CD4-positive, alpha-beta T cell treated with Interleukin-6 for 4 hours (primary cell): Measurements from ENCODE around the gene CDH4.

ENCODE experiments used
- DNase-seq: peaks from one replicate; pipeline ENCODE4 v3.0.0-alpha.2; 2020; ENCODE audit warnings: mixed read lengths

Gene CDH4

GRCh38 chr20:61857414-61857775, 605.3 kb downstream of the CDH4 start:
- DNase-seq: no peak

GRCh38 chr20:61857884-61858283, 605.8 kb downstream of the CDH4 start:
- no peak for DNase-seq

GRCh38 chr20:61859767-61860166, 607.7 kb downstream of the CDH4 start:
- no peak for DNase-seq

- no peak for DNase-seq
These were observed 608.4 kb downstream of the CDH4 start for GRCh38 chr20:61860260-61860987.

GRCh38 chr20:61861054-61861841, 609.2 kb downstream of the CDH4 start:
- no peak for DNase-seq

GRCh38 chr20:61861858-61862257, 609.8 kb downstream of the CDH4 start:
- DNase-seq: no peak

GRCh38 chr20:61862881-61863280, 610.8 kb downstream of the CDH4 start:
- DNase-seq: no peak

- no peak for DNase-seq
These were observed 612.4 kb downstream of the CDH4 start for GRCh38 chr20:61864481-61864880.

- DNase-seq: no peak
These were observed 613.3 kb downstream of the CDH4 start for GRCh38 chr20:61865353-61865752.

- DNase-seq: no peak
These were observed 614.1 kb downstream of the CDH4 start for GRCh38 chr20:61866165-61866564.

GRCh38 chr20:61868006-61868405, 615.9 kb downstream of the CDH4 start:
- no peak for DNase-seq

GRCh38 chr20:61868466-61869090, 616.5 kb downstream of the CDH4 start:
- no peak for DNase-seq

- no peak for DNase-seq
These were observed 617.9 kb downstream of the CDH4 start for GRCh38 chr20:61869750-61870507.

- no peak for DNase-seq
These were observed 619.1 kb downstream of the CDH4 start for GRCh38 chr20:61871160-61871559.

GRCh38 chr20:61871913-61872312, 619.9 kb downstream of the CDH4 start:
- no peak for DNase-seq

- DNase-seq: no peak
These were observed 620.4 kb downstream of the CDH4 start for GRCh38 chr20:61872371-61872900.

GRCh38 chr20:61873651-61874420, 621.8 kb downstream of the CDH4 start:
- DNase-seq: no peak

- no peak for DNase-seq
These were observed 622.5 kb downstream of the CDH4 start for GRCh38 chr20:61874421-61875068.

- no peak for DNase-seq
These were observed 623.3 kb downstream of the CDH4 start for GRCh38 chr20:61875221-61875885.

GRCh38 chr20:61875996-61876395, 623.9 kb downstream of the CDH4 start:
- no peak for DNase-seq
